Lower leg skin (tissue), 3 donors: ENCODE measurements around the gene GET3.

Experiments used
- POLR2A ChIP-seq, 2 donors: fragments of 450-650 bp; IDR thresholded peaks; one replicate each; pipeline ENCODE4 v1.6.1; 2016 to 2017; ENCODE audit warnings: antibody characterized with exemption in 2 of 2, mild to moderate bottlenecking in 1 of 2, moderate library complexity in 1 of 2
- TF ChIP-seq, protein P1 (sequence below), 3 donors: fragments of 450-650 bp; IDR thresholded peaks; one replicate each; pipeline ENCODE4 v1.5.1; 2016; ENCODE audit warnings: antibody characterized with exemption in 3 of 3, mild to moderate bottlenecking in 3 of 3, moderate library complexity in 2 of 3

GRCh38 chr19:12792051-12792852 is 55.0 kb downstream of the GET3 start:
- TF ChIP-seq, protein P1, sequence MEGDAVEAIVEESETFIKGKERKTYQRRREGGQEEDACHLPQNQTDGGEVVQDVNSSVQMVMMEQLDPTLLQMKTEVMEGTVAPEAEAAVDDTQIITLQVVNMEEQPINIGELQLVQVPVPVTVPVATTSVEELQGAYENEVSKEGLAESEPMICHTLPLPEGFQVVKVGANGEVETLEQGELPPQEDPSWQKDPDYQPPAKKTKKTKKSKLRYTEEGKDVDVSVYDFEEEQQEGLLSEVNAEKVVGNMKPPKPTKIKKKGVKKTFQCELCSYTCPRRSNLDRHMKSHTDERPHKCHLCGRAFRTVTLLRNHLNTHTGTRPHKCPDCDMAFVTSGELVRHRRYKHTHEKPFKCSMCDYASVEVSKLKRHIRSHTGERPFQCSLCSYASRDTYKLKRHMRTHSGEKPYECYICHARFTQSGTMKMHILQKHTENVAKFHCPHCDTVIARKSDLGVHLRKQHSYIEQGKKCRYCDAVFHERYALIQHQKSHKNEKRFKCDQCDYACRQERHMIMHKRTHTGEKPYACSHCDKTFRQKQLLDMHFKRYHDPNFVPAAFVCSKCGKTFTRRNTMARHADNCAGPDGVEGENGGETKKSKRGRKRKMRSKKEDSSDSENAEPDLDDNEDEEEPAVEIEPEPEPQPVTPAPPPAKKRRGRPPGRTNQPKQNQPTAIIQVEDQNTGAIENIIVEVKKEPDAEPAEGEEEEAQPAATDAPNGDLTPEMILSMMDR (IDR thresholded peaks at IDR 0.05) = no peak
- TF ChIP-seq POLR2A (IDR thresholded peaks at IDR 0.05) = no peak
